Activated CD4-positive, alpha-beta T cell treated with anti-CD3 and anti-CD28 coated beads, Interleukin-10, Interleukin-2, amounts not matched to agents 100 ng/mL and 50 ng/mL, durations not matched to agents 16 hours and 8 hours (primary cell): ENCODE results near the gene PRG2.

Experiments used
- DNase-seq: peaks from one replicate; pipeline ENCODE4 v3.0.0-alpha.2; 2020

PRG2 gene, protein sequence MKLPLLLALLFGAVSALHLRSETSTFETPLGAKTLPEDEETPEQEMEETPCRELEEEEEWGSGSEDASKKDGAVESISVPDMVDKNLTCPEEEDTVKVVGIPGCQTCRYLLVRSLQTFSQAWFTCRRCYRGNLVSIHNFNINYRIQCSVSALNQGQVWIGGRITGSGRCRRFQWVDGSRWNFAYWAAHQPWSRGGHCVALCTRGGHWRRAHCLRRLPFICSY

DNA sequence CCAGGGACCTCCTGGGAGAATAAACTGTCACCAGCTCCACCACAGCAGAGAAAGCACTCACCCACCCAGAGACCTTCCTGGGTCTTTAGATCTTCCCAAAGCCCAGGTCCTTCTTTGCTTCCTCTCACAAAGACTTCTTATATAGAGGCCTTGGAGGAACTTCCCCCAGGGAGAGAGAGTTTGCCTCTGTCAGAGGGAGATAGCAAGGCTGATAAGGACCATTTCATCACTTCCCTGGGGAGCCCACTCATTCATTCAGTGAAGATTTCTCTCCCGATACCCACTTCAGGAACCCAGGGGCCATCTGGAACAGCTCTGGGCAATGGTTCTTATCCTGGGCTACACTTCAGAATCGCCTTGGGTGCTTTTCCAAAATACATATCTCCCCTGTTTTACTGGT, at the start of gene PRG2:
TSS of gene PRG2 (minus strand) at position 116 of the 400 bp plus-strand sequence. CDS start 706 bp downstream, outside the sequence.
- DNase-seq, result no peak

DNA sequence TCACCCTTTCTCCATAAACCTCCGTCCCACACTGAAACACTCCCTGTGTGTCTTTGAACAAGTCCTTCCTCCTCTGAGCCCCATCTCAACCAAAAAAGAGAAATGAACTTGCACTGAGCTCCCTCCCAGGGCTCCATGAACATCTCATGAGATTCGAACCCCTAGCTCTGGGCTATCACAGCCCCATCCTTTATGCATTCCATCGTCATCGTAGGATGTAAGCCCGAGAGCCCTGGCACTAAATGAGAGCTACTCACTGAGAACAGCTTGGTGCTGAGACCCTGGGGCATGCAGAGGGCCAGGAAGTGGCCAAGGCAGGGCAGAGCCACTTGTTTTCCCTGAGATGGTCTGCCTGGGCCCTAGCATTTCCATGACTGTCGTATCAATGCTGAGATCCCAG, 49.3 kb upstream of the PRG2 start:
- DNase-seq, result no peak

GRCh38 chr11:57438345-57439285, 48.2 kb upstream of the PRG2 start:
- no peak for DNase-seq

- no peak for DNase-seq
These were observed 45.6 kb upstream of the PRG2 start for GRCh38 chr11:57436031-57436430.

DNA sequence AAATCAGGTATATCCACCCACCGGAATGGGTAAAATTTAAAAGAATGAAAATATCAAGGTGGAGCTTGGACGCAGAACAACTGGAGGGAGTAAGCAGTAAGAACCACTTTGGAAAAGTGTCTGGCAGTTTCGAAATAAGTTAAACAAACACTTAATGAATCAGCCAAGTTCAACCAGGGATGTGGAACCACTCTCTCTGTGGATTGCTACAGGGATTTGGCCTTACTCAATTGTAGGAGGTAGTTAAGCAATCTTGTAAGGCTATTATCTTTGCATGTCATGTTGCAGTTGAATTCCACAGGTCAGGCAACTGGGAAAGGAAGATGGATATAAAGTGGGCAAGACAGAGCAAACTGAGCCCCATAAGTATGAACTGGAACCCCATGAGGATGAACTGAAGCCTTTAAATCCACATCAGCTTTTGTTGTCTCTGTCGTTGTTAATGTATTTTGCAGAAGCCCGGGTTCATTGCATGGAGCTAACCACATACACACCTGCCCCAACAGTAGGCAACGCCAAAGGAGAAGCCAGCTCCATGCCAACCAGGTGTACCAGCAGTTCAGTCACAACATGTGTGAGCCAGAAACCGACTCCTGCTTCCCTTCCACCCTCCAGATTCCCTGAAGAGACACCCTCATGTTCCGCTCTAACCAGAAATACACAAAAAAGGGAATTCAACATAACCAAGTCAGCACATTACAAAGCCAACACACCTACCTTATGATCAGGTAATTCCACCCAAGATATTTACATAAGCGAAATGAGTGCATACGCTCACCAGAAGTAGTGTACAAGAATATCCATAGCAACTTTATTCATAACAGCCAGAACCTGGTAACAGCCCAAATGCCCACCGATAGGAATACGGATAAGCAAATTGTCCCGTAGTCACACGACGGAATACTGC, 44.4 kb upstream of the PRG2 start:
- no peak for DNase-seq

GRCh38 chr11:57432714-57433163, 42.3 kb upstream of the PRG2 start:
- no peak for DNase-seq

DNA sequence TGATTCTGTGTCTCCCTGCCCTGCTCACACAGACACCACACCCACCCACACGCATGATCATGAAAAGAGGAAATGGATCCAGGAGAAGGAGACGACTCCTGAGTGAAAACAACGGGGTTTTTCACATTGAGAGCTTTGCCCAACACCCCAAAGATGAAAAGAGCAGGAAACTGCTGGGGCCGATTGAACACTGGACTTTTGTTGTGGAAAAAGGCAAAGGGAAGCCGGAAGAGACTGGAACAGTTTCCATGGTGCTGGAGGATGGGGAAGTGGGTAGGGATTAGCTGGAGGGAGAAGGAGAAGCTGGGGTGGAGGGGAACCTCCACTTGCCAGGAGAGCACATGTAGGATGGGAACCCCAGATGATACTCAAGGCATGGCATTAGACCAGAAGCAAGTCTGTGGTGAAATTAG, 41.7 kb upstream of the PRG2 start:
- no peak for DNase-seq

- DNase-seq, result no peak
These were observed 40.5 kb upstream of the PRG2 start for GRCh38 chr11:57430952-57431351.

GRCh38 chr11:57429946-57430345, 39.5 kb upstream of the PRG2 start:
- no peak for DNase-seq

DNA sequence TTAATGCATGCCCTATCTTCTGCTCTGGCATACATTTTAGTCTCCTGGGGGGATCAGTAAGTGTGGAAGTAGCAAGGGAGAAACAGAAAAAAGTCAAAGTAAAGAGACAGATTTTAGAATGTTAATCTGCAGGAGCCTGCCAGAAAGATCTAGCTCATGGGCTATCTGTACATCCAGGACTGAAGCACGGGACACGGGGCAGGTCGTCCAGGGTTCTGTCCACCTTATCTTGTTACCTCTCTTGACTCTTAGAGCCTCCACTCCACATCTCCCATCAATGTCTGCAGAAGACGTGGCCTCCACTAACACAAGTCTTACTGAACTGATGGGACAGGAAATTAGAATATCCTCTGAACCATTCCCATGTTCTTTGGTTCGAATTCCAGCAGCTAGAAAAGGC, 38.2 kb upstream of the PRG2 start:
- no peak for DNase-seq

GRCh38 chr11:57427727-57428082, 37.3 kb upstream of the PRG2 start:
- DNase-seq, result no peak

- peak; percentile 92 for DNase-seq
These were observed 36.7 kb upstream of the PRG2 start, which contains the start of gene SLC43A3 for GRCh38 chr11:57426929-57427726. Gene SLC43A3 (minus strand): TSS chr11:57427121. CDS start chr11:57426172, 949 bp downstream.

GRCh38 chr11:57426439-57426928, 36.0 kb upstream of the PRG2 start:
- peak; percentile 50 for DNase-seq

DNA sequence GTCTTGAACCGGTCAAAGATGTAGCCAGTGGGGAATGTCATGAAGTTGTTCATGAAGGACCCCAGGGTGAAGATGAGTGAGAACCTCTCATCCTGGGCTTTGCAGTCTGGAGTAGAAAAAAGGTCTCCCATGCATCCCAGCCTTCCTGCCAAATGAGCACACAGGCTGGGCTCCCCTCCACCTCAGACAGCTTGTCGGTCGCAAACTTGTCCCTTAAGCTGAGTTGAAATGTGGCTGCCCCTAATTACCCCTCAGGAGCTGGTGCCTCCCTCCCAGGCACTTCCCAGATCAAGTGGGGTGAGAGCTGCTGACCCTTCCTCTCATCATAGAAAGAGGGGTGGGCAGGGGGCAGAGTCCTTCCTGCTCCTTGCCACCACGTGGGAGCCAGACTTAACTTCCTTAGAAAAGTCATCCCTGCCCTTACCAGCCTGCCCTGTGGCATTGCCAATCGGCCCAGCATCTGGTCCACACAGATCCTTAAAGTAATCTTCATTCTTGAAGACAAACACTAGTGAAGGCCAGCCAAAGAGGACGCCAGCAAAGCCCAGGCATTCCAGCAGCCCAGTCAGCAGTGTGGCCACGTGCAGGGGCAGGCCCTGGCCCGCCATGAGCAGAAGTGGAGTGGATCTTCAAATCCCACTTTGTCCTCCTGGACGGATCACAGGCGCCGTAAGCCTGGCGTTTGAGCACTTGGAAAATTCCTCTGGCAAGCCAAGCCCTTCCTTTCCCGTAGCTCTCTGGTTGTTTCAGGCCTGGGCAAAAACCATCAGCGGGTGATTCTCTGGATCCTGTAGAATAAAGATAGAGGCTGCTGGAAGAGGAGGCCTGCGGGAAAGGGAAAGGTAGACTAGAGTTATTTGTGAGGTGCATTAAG, 35.4 kb upstream of the PRG2 start:
- DNase-seq, result peak; percentile 32

DNA sequence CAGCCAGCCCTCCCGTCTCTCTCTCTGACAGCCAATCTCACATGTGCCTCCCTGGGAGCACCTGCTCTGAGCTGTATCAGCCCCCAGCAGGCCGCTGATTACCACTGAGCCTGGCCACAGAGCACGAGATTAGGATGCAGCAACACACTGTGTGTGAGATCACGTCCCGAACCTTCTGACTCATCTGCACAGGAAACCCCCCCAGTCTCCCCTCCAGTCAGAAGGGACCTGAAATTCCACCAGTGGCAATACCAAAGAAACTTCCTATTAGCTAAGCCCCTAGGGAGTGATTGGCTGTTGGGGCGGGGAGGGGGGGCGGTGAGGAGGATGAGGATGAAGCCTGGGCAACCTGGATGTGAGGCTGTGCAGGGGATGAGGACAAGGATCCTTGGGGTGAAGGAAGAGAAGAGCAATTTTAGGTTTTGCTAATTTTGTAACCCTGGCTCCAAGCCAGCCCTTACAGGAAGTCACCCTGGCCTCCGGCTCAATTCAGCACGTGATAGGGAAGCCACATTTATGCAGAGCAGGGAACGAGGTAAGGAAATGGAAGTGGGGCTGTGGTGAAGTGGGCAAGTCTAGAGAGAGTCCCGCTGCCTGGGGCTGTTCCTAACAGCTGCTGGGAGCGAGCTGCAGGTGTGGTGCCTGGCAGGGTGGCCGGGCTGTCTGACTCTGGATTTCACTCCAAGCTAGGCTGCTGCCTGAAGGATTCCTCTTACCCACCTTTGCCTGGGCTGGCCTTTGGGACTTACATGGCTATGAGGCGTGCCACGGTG, 34.5 kb upstream of the PRG2 start:
- DNase-seq, result peak; percentile 98

- DNase-seq, result no peak
These were observed 33.8 kb upstream of the PRG2 start for GRCh38 chr11:57424137-57424791.

DNA sequence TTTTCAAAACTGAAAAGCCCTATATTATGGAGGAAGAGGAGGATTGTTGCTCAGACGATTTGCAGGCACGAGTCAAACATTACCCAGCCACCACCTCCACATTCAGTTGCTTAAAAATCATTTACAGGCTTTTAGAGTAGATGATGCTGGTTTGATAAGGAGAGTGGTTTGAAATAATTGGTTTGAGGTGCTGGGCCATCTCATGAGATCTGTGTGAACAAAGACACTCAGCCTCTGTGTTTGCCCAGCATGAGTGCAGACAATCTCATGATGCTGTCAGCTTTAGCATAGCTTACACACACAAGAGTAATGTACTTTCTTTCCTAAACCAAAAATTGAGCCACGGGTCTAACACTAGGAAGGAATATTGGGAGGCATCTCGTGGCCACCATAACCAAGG, 32.2 kb upstream of the PRG2 start:
- DNase-seq, result no peak

DNA sequence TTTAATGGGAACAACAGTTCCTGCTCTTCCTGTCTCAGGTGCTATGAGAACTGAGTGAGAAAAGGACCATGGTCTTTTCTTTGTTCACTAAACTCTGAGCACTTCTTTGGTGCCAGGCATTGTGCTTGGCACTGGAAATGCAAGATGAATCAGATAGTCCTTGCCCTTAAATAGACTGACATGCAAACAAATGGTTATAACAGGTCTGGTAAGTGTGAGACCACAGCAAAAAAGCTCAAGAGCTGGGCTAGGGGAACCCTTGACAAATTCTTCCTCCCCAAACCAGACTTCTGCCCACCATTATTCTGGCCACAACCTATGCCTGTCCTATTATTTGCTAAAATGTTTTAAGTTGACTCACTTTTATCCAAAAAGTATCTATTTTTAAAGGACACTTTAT, 31.4 kb upstream of the PRG2 start:
- DNase-seq, result no peak

GRCh38 chr11:57421066-57421465, 30.6 kb upstream of the PRG2 start:
- no peak for DNase-seq

DNA sequence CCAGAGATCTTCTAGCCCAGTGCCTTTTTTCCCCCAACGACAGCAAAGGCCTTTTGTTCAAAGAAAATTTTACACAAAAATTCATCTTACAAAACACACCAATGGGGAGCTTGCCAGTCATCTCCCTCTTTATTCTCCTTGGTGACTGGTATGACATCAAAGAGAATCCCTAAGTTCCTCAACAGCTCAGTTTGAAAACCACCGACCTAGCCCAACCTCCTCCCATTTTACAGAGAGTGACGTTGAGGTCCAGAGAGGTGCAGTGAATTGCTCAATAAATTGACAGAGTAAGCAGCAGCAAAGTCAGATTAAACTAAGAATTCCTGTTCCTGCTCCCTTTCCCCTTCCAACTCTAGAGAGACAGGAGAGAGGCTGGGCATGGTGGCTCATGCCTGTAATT, 28.7 kb upstream of the PRG2 start:
- DNase-seq, result no peak
